Mesenchymal stem cell (in vitro differentiated cells and primary cell): ENCODE data around the gene VEGFA.

Experiments
- DNase-seq: peaks from one replicate; pipeline ENCODE4 v3.0.0-alpha.2; 2013
- H2AFZ ChIP-seq: one replicate; pipeline ENCODE4 v1.6.1; 2013; ENCODE audit warnings: low read depth, mild to moderate bottlenecking, control low read depth, inconsistent platforms, low read length, moderate library complexity
- H2AK5ac ChIP-seq: 2 replicates; pipeline ENCODE4 v1.6.1; 2013; ENCODE audit warnings: low read length, moderate library complexity, mild to moderate bottlenecking, inconsistent platforms; ENCODE audit not compliant: severe bottlenecking
- H2BK120ac ChIP-seq: one replicate; pipeline ENCODE4 v1.6.1; 2013; ENCODE audit warnings: low read depth, mild to moderate bottlenecking, inconsistent platforms, low read length, moderate library complexity
- H2BK12ac ChIP-seq, 2 experiments: one replicate each; pipeline ENCODE4 v1.6.1; 2013; ENCODE audit warnings: inconsistent platforms in 2 of 2, low read length in 2 of 2, mild to moderate bottlenecking in 2 of 2, moderate library complexity in 2 of 2, control low read depth in 1 of 2
- H2BK15ac ChIP-seq: one replicate; pipeline ENCODE4 v1.6.1; 2013; ENCODE audit warnings: mild to moderate bottlenecking, low read depth, inconsistent platforms; ENCODE audit not compliant: poor library complexity, severe bottlenecking
- H2BK5ac ChIP-seq: 2 replicates; pipeline ENCODE4 v1.6.1; 2013; ENCODE audit warnings: low read depth, mild to moderate bottlenecking, low read length, control low read depth, inconsistent platforms; ENCODE audit not compliant: poor library complexity, severe bottlenecking
- H3K14ac ChIP-seq, 2 experiments: one replicate each; pipeline ENCODE4 v1.6.1; 2013; ENCODE audit warnings: inconsistent platforms in 2 of 2, low read length in 2 of 2, control low read depth in 1 of 2, mild to moderate bottlenecking in 1 of 2, moderate library complexity in 1 of 2
- H3K18ac ChIP-seq, 2 experiments: one replicate each; pipeline ENCODE4 v1.6.1; 2013; ENCODE audit warnings: inconsistent platforms in 2 of 2, low read length in 2 of 2, control low read depth in 1 of 2, low read depth in 1 of 2, mild to moderate bottlenecking in 1 of 2
- H3K23ac ChIP-seq, 2 experiments: one replicate each; pipeline ENCODE4 v1.6.1; 2013; ENCODE audit warnings: inconsistent platforms in 2 of 2, low read length in 2 of 2, mild to moderate bottlenecking in 2 of 2, moderate library complexity in 2 of 2, control low read depth in 1 of 2
- H3K27ac ChIP-seq: 2 replicates; pipeline ENCODE4 v1.5.1; 2013; ENCODE audit warnings: mild to moderate bottlenecking, moderate library complexity, low read length, control low read depth, inconsistent platforms; ENCODE audit not compliant: poor library complexity, severe bottlenecking
- H3K27me3 ChIP-seq, 2 experiments: 2 replicates each; pipeline versions ENCODE4 v1.6.1 to v1.7.0; 2013; ENCODE audit warnings: low read length in 2 of 2, mild to moderate bottlenecking in 2 of 2, moderate library complexity in 2 of 2, control low read depth in 1 of 2, inconsistent platforms in 1 of 2; ENCODE audit not compliant: control insufficient read depth in 1 of 2, insufficient read depth in 1 of 2
- H3K36me3 ChIP-seq, 2 experiments: 2 replicates each; pipeline versions ENCODE4 v1.6.1 to v1.7.0; 2013; ENCODE audit warnings: low read length in 2 of 2, control low read depth in 1 of 2, inconsistent platforms in 1 of 2, low read depth in 1 of 2, mild to moderate bottlenecking in 1 of 2; ENCODE audit not compliant: insufficient read depth in 2 of 2, control insufficient read depth in 1 of 2
- H3K4ac ChIP-seq, 2 experiments: one replicate each; pipeline ENCODE4 v1.6.1; 2013; ENCODE audit warnings: inconsistent platforms in 2 of 2, low read length in 2 of 2, mild to moderate bottlenecking in 2 of 2, moderate library complexity in 2 of 2, control low read depth in 1 of 2, low read depth in 1 of 2
- H3K4me1 ChIP-seq: 2 replicates; pipeline ENCODE4 v1.6.1; 2013; ENCODE audit warnings: low read depth, low read length, control low read depth; ENCODE audit not compliant: control insufficient read depth, insufficient read depth
- H3K4me2 ChIP-seq: 2 replicates; pipeline ENCODE4 v1.6.1; 2013; ENCODE audit warnings: low read length, mild to moderate bottlenecking, inconsistent platforms; ENCODE audit not compliant: poor library complexity, severe bottlenecking
- H3K4me3 ChIP-seq, 2 experiments: 2 replicates each; pipeline versions ENCODE4 v1.5.1 to v1.7.0; 2013; ENCODE audit warnings: low read length in 2 of 2, mild to moderate bottlenecking in 2 of 2, control low read depth in 1 of 2, low read depth in 1 of 2; ENCODE audit not compliant: insufficient read depth in 1 of 2
- H3K79me1 ChIP-seq: replicated peaks from 2 replicates; pipeline ENCODE4 v1.6.1; 2013; ENCODE audit warnings: mild to moderate bottlenecking, control low read depth, low read length, inconsistent platforms; ENCODE audit not compliant: poor library complexity, severe bottlenecking
- H3K9ac ChIP-seq: 2 replicates; pipeline ENCODE4 v1.7.0; 2013; ENCODE audit warnings: mild to moderate bottlenecking, low read length, moderate library complexity
- H3K9me3 ChIP-seq: 2 replicates; pipeline ENCODE4 v1.7.0; 2013; ENCODE audit warnings: mild to moderate bottlenecking, low read length; ENCODE audit not compliant: control insufficient read depth
- H4K8ac ChIP-seq: one replicate; pipeline ENCODE4 v1.6.1; 2013; ENCODE audit warnings: inconsistent platforms, mild to moderate bottlenecking, low read length, moderate library complexity
- H4K91ac ChIP-seq: one replicate; pipeline ENCODE4 v1.6.1; 2013; ENCODE audit warnings: mild to moderate bottlenecking, low read length, inconsistent platforms
- WGBS: methylation state at CpG from one replicate; pipeline ENCODE4 v1.1.7; 2013; ENCODE audit warnings: mixed read lengths; 5-methylcytosine and 5-hydroxymethylcytosine counted together

The VEGFA gene

DNA sequence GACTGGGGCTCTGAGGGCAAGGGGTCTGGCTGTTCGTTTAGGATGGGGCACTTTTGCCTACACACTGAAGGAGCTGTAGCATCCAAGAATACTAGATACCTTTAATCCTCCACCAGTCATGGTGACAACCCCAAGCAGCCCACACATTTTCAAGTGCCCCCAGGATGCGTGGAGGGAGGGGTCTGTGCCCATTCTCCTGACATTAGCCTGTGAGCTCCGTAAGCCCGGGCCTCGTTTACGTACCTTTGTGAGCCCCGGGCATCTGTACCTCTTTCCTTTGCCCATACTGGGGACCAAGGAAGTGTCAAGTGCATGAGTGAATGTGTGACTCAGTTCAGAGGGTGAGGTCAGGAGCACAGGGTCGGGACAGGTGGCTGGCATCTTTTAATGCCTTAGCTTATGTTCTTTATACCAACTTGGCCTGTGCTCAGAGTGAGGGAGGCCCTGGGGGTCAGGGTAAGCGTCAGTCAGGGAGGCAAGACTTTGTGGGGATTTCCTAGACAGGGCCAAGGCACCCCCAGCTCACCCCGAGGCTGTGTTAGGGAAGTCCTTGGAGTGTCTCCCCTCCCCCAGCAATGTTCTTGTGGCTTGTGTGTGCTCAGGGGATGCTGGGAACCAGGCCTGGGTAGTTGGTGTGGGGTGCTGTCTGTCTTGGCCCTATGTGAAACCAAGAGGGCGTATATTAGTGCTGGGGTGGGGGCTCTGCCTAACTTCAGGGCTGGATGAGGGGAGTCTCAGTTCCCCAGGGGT, 12.9 kb downstream of the VEGFA start:
- Histone ChIP-seq H3K18ac (no peak overlapping the region), H2BK5ac (no peak overlapping the region), H2BK12ac (no peak overlapping the region), H2BK120ac (no peak overlapping the region), H3K4me1 (peaks cover 22% of the 10 kb centered on the region), H3K27ac (no peak overlapping the region), H2AFZ (no peak overlapping the region), H3K36me3 (peaks cover 79 to 91% of the 10 kb centered on the region in 2 experiments), H3K14ac (no peak overlapping the region), H2AK5ac (no peak overlapping the region), H3K9me3 (no peaks in the 10 kb centered on the region), H3K27me3 (no peaks in the 10 kb centered on the region), H3K9ac (peak overlapping the region; percentile 33), H3K23ac (no peak overlapping the region), H3K4ac (no peak overlapping the region), H3K79me1 (peaks cover 55% of the 10 kb centered on the region), H4K8ac (no peak overlapping the region), H3K4me3 (no peak overlapping the region), H3K4me2 (no peak overlapping the region), H2BK15ac (no peak overlapping the region), H4K91ac (no peak overlapping the region)
- WGBS = 92% methylated on average over 11 of the region's 11 CpGs
- no peak for DNase-seq

- H2BK12ac ChIP-seq = no peak overlapping the region
- H3K36me3 ChIP-seq = peaks cover 70 to 78% of the 10 kb centered on the region in 2 experiments
- H2BK15ac ChIP-seq = no peak overlapping the region
- H3K4me1 ChIP-seq = peaks cover 20% of the 10 kb centered on the region
- no peak overlapping the region for H2BK5ac ChIP-seq
- no peak overlapping the region for H3K23ac ChIP-seq
- H3K4ac ChIP-seq = no peak overlapping the region
- no peak overlapping the region for H3K27ac ChIP-seq
- no peak overlapping the region for H4K8ac ChIP-seq
- H3K27me3 ChIP-seq = no peaks in the 10 kb centered on the region
- WGBS = 97% methylated on average over 21 of the region's 26 CpGs
- no peak overlapping the region for H2AK5ac ChIP-seq
- peaks cover 46% of the 10 kb centered on the region for H3K79me1 ChIP-seq
- no peak overlapping the region for H3K14ac ChIP-seq
- H3K9me3 ChIP-seq = no peaks in the 10 kb centered on the region
- no peak overlapping the region for H3K4me2 ChIP-seq
- no peak overlapping the region for H3K18ac ChIP-seq
- no peak overlapping the region for H3K9ac ChIP-seq
- no peak overlapping the region for H2BK120ac ChIP-seq
- no peak overlapping the region for H2AFZ ChIP-seq
- H3K4me3 ChIP-seq = no peak overlapping the region
- DNase-seq = no peak
- no peak overlapping the region for H4K91ac ChIP-seq
Measured at GRCh38 chr6:43784049-43784855, 14.2 kb downstream of the VEGFA start.

GRCh38 chr6:43785220-43785752, 15.3 kb downstream of the VEGFA start:
- Histone ChIP-seq H3K27me3 (no peaks in the 10 kb centered on the region), H2BK5ac (no peak overlapping the region), H3K79me1 (peaks cover 41% of the 10 kb centered on the region), H4K8ac (peak overlapping the region; percentile 38), H3K27ac (no peak overlapping the region), H3K4me2 (no peak overlapping the region), H3K23ac (no peak overlapping the region), H3K4ac (no peak overlapping the region), H3K9me3 (no peaks in the 10 kb centered on the region), H3K18ac (no peak overlapping the region), H2BK120ac (no peak overlapping the region), H2AFZ (no peak overlapping the region), H3K14ac (no peak overlapping the region), H3K36me3 (peaks cover 60 to 67% of the 10 kb centered on the region in 2 experiments), H2AK5ac (no peak overlapping the region), H4K91ac (no peak overlapping the region), H2BK15ac (no peak overlapping the region), H3K4me1 (peaks cover 9% of the 10 kb centered on the region), H3K4me3 (no peak overlapping the region), H2BK12ac (no peak overlapping the region), H3K9ac (no peak overlapping the region)
- 93% methylated on average over 12 of the region's 14 CpGs for WGBS
- no peak for DNase-seq

GRCh38 chr6:43785904-43786303, 15.9 kb downstream of the VEGFA start:
- Histone ChIP-seq H2BK12ac (no peak overlapping the region), H3K14ac (no peak overlapping the region)
- 100% methylated on average over 2 of the region's 3 CpGs for WGBS

More at GRCh38 chr6:43785904-43786303, 15.9 kb downstream of the VEGFA start:
- no peak overlapping the region for H4K91ac ChIP-seq
- no peak overlapping the region for H3K4ac ChIP-seq
- H3K23ac ChIP-seq = no peak overlapping the region
- no peak overlapping the region for H3K4me2 ChIP-seq
- H2AFZ ChIP-seq = no peak overlapping the region
- H3K4me1 ChIP-seq = peaks cover 8% of the 10 kb centered on the region
- no peak overlapping the region for H2BK15ac ChIP-seq
- H3K27me3 ChIP-seq = no peaks in the 10 kb centered on the region
- H3K18ac ChIP-seq = no peak overlapping the region
- no peak for DNase-seq
- H3K4me3 ChIP-seq = no peak overlapping the region
- peaks cover 38% of the 10 kb centered on the region for H3K79me1 ChIP-seq
- H4K8ac ChIP-seq = no peak overlapping the region
- H2AK5ac ChIP-seq = no peak overlapping the region
- H3K9me3 ChIP-seq = no peaks in the 10 kb centered on the region
- H2BK120ac ChIP-seq = no peak overlapping the region
- no peak overlapping the region for H2BK5ac ChIP-seq
- peaks cover 53 to 61% of the 10 kb centered on the region in 2 experiments for H3K36me3 ChIP-seq
- H3K27ac ChIP-seq = no peak overlapping the region
- no peak overlapping the region for H3K9ac ChIP-seq
